Measurements from ENCODE around the gene ZNF638.

The ZNF638 gene

DNA sequence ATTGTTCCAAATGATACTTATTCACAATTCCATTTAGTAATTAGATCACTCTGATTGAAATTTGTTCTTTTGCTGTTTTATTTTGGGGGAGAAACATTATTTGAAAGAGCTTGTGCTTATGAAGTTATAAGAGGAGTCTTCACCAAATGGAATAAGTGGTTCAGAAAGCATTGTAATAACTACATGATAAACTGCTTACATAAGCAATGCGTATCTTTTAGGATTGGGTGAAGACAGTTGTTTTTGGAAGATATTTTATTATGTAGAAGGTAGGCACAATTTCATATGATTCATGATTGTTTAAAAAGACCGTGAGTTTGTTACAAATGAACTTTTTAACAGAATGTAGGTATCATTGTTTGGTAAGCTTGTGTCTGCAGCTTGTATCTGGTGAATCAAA lies 14.5 kb downstream of the ZNF638 start:
- H3K36me3 Mint-ChIP-seq = peaks cover 22% of the 10 kb centered on the region

DNA sequence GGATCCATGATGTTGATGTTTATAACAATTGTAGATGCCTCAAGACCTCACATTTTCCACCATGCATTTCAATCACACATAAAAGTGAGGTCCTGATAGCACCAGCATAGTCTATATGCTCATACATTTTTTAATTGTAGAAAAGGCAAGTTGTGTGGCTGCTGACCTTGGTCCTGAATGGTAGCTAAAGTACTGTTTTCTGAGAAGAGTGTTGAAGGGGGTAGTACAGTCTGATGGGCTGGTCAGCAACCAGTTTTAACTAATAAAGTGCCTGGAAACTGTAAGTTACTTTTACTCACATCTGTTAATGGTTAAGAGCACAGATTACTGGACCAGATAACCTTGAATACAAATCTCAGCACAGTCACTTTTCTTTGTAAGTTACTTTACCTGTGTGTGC lies 15.9 kb downstream of the ZNF638 start:
- Mint-ChIP-seq H3K27ac (no peak overlapping the region), H3K4me3 (no peak overlapping the region), H3K36me3 (peaks cover 18% of the 10 kb centered on the region), H3K9me3 (no peaks in the 10 kb centered on the region), H3K27me3 (no peaks in the 10 kb centered on the region), H3K4me1 (peaks cover 22% of the 10 kb centered on the region)
- no peak for DNase-seq (ENCODE audit: low spot score in 2 of 2)
- no peak for ATAC-seq (ENCODE audit: low read depth)

More for the DNA sequence above, 14.5 kb downstream of the ZNF638 start:
- H3K27ac Mint-ChIP-seq = no peak overlapping the region
- H3K4me3 Mint-ChIP-seq = no peak overlapping the region
- peaks cover 21% of the 10 kb centered on the region for H3K4me1 Mint-ChIP-seq
- no peaks in the 10 kb centered on the region for H3K9me3 Mint-ChIP-seq
- DNase-seq (ENCODE audit: low spot score in 2 of 2) = no peak
- no peak for ATAC-seq (ENCODE audit: low read depth)
- H3K27me3 Mint-ChIP-seq = no peaks in the 10 kb centered on the region

DNA sequence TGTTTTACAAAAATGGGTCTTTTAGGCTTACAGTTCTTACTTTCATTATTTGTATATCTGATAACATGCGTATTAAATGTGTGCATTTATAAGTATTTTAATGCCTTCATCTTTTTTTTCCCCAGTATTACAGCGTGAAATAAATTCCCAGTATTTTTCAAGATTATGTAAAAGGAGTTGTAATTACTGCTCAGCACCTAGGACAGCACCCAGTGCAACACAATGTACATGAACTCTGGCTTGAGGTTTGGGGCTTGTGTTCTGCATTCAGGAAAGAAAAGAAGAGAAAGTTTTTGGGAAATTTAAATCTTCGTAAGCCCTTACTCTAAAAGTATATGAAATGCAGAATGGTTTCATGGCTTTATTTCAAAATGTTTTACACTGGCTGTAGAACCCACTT lies 16.7 kb downstream of the ZNF638 start:
- Mint-ChIP-seq H3K4me3 (no peak overlapping the region), H3K27me3 (no peaks in the 10 kb centered on the region), H3K36me3 (peaks cover 18% of the 10 kb centered on the region), H3K9me3 (no peaks in the 10 kb centered on the region), H3K4me1 (peaks cover 25% of the 10 kb centered on the region), H3K27ac (no peak overlapping the region)
- ATAC-seq (ENCODE audit: low read depth) (no peak), DNase-seq (ENCODE audit: low spot score in 2 of 2) (no peak)

DNA sequence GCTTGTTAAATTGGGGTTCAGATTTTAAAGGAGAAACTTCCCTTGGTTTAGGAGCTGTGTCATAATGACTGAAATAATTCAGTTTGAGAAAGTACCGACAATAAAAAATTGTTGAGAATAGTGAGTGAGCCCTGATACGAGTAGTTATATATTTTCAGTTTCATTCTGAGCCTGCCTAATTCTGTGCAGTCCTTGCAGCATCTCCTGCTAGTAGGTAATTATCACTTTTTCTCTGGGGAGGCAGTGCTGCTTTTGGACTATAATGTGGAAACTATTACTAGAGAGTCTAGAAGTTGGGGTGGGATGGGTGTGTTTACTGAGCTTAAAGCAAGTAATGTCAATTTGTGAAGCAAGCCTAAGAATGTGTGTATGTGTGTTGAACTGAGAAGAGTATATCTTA lies 21.7 kb downstream of the ZNF638 start:
- peaks cover 31% of the 10 kb centered on the region for H3K36me3 Mint-ChIP-seq
- no peak overlapping the region for H3K4me3 Mint-ChIP-seq
- no peaks in the 10 kb centered on the region for H3K27me3 Mint-ChIP-seq
- peaks cover 25% of the 10 kb centered on the region for H3K4me1 Mint-ChIP-seq
- ATAC-seq (ENCODE audit: low read depth) (no peak), DNase-seq (ENCODE audit: low spot score in 2 of 2) (no peak)
- H3K27ac Mint-ChIP-seq = peak overlapping the region; percentile 9
- no peaks in the 10 kb centered on the region for H3K9me3 Mint-ChIP-seq

DNA sequence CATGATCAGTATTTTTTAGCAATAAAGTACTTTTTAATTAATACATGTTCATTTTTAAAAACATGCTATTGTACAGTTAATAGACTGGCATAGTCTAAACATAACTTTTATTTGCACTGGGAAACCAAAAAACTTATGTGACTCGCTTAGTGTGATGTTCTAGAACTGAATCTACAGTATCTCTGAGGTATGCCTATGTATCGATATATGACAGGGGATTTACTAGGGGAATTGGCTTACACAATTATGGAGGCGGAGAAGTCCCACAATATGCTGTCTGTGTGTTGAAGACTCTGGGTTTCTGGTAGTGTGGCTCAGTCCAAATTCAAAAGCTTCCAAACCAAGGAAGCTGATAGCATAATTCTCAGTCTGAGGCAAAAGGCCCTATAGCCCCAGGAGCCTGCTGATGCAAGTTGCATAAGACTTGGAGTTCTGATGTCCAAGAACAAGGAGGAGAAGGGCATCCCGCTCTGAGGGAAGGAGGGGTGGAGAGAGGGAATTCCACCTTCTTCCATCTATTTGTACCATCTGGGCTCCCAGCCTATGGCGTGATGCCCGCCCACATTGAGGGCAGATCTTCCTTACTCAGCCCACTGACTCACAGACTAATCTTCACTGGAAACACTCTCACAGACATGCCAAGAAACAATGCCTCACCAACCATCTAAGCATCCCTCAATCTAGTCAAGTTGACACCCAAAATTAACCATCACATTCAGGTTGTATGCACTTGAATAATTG lies 27.5 kb downstream of the ZNF638 start:
- Mint-ChIP-seq H3K27ac (no peak overlapping the region), H3K4me3 (no peak overlapping the region), H3K36me3 (peaks cover 34% of the 10 kb centered on the region), H3K27me3 (no peaks in the 10 kb centered on the region), H3K4me1 (peaks cover 19% of the 10 kb centered on the region), H3K9me3 (no peaks in the 10 kb centered on the region)
- ATAC-seq (ENCODE audit: low read depth) = no peak
- DNase-seq (ENCODE audit: low spot score in 2 of 2) = no peak

DNA sequence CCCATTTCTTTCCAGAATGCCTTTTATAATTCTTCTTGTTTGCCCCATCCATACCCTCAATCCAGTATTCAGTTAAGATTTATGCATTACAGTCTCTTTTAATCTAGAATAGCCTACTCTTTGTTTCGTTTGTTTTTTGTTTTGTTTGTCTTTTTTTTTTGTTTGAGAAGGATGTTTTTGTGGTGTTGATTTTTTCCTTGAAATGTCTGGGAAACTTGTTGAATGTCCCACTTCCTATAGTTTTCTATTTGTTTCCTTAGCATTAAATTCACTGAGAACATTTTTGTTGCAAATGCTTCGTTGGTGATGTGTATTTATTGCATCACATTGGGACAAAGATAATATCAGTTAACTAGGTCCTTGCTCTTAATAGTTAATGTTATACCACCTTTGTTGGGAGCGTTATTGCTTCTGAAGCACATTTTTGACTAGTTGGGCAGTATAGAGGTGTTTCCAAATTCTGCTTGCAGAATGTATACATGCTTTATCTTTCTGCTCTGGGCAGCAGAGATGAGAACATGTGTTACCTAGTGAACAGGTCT lies 28.9 kb downstream of the ZNF638 start:
- H3K27me3 Mint-ChIP-seq = no peaks in the 10 kb centered on the region
- no peak for DNase-seq (ENCODE audit: low spot score in 2 of 2)
- peaks cover 35% of the 10 kb centered on the region for H3K36me3 Mint-ChIP-seq
- no peaks in the 10 kb centered on the region for H3K9me3 Mint-ChIP-seq
- peak overlapping the region; percentile 24 for H3K27ac Mint-ChIP-seq
- no peak overlapping the region for H3K4me3 Mint-ChIP-seq
- H3K4me1 Mint-ChIP-seq = peaks cover 19% of the 10 kb centered on the region
- ATAC-seq (ENCODE audit: low read depth) = no peak

DNA sequence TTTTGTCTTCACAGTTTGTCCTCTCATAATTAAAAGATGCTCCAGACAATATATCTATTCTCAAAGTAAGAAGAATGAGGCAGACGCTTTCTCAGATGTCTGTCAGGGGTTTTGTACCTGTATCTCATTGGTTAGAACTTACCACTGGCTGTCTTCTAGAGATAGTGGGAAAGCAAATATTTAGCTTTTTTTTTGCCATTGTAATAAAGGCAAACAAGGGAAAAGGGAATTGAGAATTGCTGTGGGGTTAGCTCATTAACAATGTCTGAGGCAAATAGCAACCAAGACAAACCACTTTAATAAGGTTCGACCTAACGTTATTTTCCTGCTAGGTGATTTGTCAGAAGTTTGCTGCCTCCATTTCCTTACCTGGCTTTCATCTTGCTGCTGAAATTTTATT lies 30.0 kb downstream of the ZNF638 start:
- no peak overlapping the region for H3K27ac Mint-ChIP-seq
- no peak for ATAC-seq (ENCODE audit: low read depth)

DNA sequence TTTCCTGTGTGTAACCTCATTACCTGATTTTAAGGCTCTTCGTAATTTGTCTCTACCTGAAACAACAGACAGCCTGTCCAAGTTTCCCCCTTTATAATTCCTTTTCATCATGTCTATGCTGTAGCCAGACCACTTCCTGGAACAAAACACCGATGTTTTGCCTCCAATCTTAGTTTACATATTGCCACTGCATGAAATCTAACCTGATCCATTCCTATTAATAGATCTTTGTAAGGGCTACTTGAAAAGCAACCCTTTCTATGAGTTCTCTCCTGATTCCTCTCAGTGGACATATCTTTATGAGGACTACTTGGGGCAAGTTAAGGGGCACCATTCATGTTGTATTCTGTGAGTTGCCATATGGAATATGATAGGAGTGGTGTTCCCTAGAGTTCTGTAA lies 30.9 kb downstream of the ZNF638 start:
- H3K4me1 Mint-ChIP-seq = peaks cover 10% of the 10 kb centered on the region
- peaks cover 28% of the 10 kb centered on the region for H3K36me3 Mint-ChIP-seq
- H3K9me3 Mint-ChIP-seq = no peaks in the 10 kb centered on the region
- no peak overlapping the region for H3K4me3 Mint-ChIP-seq
- H3K27me3 Mint-ChIP-seq = no peaks in the 10 kb centered on the region
- peak overlapping the region; percentile 32 for H3K27ac Mint-ChIP-seq
- DNase-seq (ENCODE audit: low spot score in 2 of 2) = no peak
- ATAC-seq (ENCODE audit: low read depth) = no peak

More for the DNA sequence above, 30.0 kb downstream of the ZNF638 start:
- peaks cover 33% of the 10 kb centered on the region for H3K36me3 Mint-ChIP-seq
- no peaks in the 10 kb centered on the region for H3K9me3 Mint-ChIP-seq
- no peak overlapping the region for H3K4me3 Mint-ChIP-seq
- H3K27me3 Mint-ChIP-seq = no peaks in the 10 kb centered on the region
- peaks cover 15% of the 10 kb centered on the region for H3K4me1 Mint-ChIP-seq
- DNase-seq (ENCODE audit: low spot score in 2 of 2) = no peak

DNA sequence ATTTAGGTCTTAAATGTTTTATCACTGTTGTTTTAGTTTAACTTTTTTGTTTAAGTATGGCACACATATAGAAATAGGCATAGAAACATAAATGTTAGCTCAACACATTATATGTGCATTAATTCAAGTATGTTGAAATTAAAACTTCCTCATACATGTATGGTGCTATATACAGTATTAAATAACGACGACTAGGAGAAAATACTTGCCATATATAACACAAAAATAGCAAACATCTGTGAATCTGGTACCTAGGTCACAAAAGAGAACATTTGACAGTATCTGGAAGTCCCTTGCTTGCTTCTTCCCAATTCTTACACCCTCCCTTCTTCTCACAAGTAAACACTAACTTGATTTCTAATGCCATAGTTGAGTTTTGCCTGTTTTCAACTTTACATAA lies 38.4 kb downstream of the ZNF638 start:
- DNase-seq (ENCODE audit: low spot score in 2 of 2) = no peak
- no peak overlapping the region for H3K4me3 Mint-ChIP-seq
- no peak overlapping the region for H3K27ac Mint-ChIP-seq
- H3K36me3 Mint-ChIP-seq = peaks cover 26% of the 10 kb centered on the region
- peaks cover 8% of the 10 kb centered on the region for H3K4me1 Mint-ChIP-seq
- H3K27me3 Mint-ChIP-seq = no peaks in the 10 kb centered on the region
- no peaks in the 10 kb centered on the region for H3K9me3 Mint-ChIP-seq
- ATAC-seq (ENCODE audit: low read depth) = no peak

DNA sequence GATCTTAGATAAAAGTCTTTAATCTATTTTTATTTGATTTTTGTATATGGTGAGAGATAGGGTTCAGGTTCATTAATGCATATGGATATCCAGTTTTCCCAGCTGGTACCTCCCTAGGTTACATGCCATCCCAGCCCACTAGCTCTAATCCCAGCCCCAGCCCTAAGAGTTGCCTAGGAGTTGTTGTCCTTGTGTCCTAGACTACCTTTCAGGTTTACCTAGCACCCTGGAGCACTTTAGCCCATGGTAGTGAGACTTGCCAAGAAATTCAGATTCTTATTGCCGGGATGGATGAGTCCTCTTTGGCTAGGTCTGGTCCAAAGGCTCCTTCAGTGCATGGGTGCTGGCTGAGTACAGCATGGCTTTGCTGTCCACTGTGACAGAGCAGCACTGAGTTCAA lies 40.5 kb downstream of the ZNF638 start:
- ATAC-seq (ENCODE audit: low read depth) = no peak
- no peak for DNase-seq (ENCODE audit: low spot score in 2 of 2)
- peak overlapping the region; percentile 41 for H3K27ac Mint-ChIP-seq
- H3K27me3 Mint-ChIP-seq = no peaks in the 10 kb centered on the region
- no peak overlapping the region for H3K4me3 Mint-ChIP-seq
- peaks cover 8% of the 10 kb centered on the region for H3K4me1 Mint-ChIP-seq
- no peaks in the 10 kb centered on the region for H3K9me3 Mint-ChIP-seq
- H3K36me3 Mint-ChIP-seq = peaks cover 25% of the 10 kb centered on the region

DNA sequence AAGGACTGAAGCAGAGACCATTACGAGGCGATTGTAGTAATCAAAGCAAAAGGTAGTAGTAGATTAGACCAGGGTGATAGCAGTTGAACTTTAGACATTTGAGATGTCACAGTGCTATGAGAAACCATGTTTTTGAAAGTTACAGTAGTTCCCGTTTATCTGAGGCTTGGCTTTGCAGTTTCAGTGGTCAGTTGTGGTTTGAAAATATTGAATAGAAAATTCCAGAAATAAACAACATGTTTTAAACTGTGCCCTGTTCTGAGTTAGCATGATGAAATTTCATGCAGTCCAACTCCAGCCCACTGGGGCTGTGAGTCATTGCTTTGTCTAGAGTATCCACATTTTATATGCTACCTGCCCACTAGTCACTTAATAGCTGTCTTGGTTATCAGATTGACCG lies 47.5 kb downstream of the ZNF638 start:
- ATAC-seq (ENCODE audit: low read depth) (no peak), DNase-seq (ENCODE audit: low spot score in 2 of 2) (no peak)
- Mint-ChIP-seq H3K27ac (peak overlapping the region; percentile 18), H3K4me3 (no peak overlapping the region), H3K9me3 (no peaks in the 10 kb centered on the region), H3K36me3 (peaks cover 35% of the 10 kb centered on the region), H3K27me3 (no peaks in the 10 kb centered on the region), H3K4me1 (peaks cover 3% of the 10 kb centered on the region)

DNA sequence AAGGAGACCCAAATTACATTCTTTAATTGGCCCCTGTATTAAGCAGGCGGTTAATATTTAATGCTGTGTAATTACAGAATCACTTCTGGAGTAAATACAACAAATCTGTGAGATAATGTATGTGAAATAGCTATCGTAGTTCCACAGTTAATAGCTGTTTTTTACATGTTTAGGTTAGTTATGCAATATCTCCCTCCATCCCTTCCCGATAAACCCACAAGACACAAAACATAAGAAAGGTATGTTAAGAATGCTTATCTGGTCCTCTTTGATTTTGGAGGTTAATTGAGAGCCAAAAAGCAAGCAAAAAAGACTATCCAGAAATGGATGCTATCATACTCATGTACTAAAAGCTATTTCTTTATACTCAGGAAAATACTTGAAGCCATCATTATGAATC lies 49.1 kb downstream of the ZNF638 start:
- no peak for DNase-seq (ENCODE audit: low spot score in 2 of 2)
- Mint-ChIP-seq H3K36me3 (peaks cover 44% of the 10 kb centered on the region), H3K27ac (no peak overlapping the region), H3K4me3 (no peak overlapping the region), H3K9me3 (no peaks in the 10 kb centered on the region), H3K27me3 (no peaks in the 10 kb centered on the region), H3K4me1 (peaks cover 4% of the 10 kb centered on the region)
- ATAC-seq (ENCODE audit: low read depth) = no peak

DNA sequence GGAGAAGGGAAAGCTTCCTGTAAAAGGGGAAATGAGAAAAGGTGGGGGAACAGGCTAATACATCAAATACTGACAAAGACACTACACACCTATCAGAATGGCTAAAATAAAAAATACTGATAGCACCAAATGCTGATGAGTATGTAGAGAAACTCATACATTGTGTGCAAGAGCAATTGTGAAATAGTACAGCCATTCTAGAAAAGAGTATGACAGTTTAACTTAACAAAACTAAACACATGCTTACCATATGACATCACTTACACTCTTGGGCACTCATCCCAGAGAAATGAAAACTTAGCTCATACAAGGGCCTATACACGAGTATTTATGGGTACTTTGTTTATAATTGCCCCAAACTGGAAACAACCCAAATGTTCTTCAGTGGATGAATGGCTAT lies 53.4 kb downstream of the ZNF638 start:
- Mint-ChIP-seq H3K4me1 (peaks cover 2% of the 10 kb centered on the region), H3K27ac (no peak overlapping the region), H3K4me3 (no peak overlapping the region), H3K36me3 (peaks cover 49% of the 10 kb centered on the region), H3K9me3 (no peaks in the 10 kb centered on the region), H3K27me3 (no peaks in the 10 kb centered on the region)
- ATAC-seq (ENCODE audit: low read depth) (no peak), DNase-seq (ENCODE audit: low spot score in 2 of 2) (no peak)

DNA sequence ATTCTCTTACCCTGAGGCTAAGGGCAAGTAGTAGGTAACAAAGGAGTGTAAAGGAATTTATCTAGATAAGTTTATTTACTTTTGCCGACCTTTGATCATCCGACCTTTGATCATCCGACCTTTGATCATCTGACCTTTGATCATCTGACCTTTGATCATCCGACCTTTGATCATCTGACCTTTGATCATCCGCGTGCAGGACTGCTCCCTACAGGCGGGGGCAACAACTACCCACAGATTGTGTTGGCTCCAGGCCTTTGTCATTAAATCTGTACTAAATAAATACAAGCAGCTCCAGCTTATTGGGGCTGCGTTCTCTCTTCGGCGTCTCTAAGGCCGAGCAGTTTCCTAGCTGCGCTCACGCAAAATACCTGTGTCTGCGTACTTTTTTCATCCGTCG lies 56.6 kb downstream of the ZNF638 start:
- DNase-seq (ENCODE audit: low spot score in 2 of 2) = no peak
- peaks cover 38% of the 10 kb centered on the region for H3K36me3 Mint-ChIP-seq
- H3K4me1 Mint-ChIP-seq = peaks cover 2% of the 10 kb centered on the region
- H3K27ac Mint-ChIP-seq = no peak overlapping the region
- no peaks in the 10 kb centered on the region for H3K27me3 Mint-ChIP-seq
- ATAC-seq (ENCODE audit: low read depth) = no peak
- no peaks in the 10 kb centered on the region for H3K9me3 Mint-ChIP-seq
- H3K4me3 Mint-ChIP-seq = no peak overlapping the region

Data from memory B cell (primary cell).